ENCODE data around the gene SLC4A4.

Gene SLC4A4

GRCh38 chr4:71526637-71527406, 188.0 kb downstream of the SLC4A4 start:
- peak in 1 of 2 experiments; percentile 9 for DNase-seq (ENCODE audit: low spot score in 2 of 2)
- Histone ChIP-seq H3K9me3 (no peaks in the 10 kb centered on the region), H3K4me3 (no peak overlapping the region), H3K27me3 (ENCODE audit: low read depth) (peaks cover 2% of the 10 kb centered on the region; the same call in 1 of the 2 replicates), H3K4me1 (no peaks in the 10 kb centered on the region), H3K36me3 (replicated peaks) (no peaks in the 10 kb centered on the region)
- in situ Hi-C loops (cut with MboI; ENCODE audit: low sequenced_read_pairs): no loop called here

GRCh38 chr4:71532407-71532806, 193.6 kb downstream of the SLC4A4 start:
- in situ Hi-C loops (cut with MboI; ENCODE audit: low sequenced_read_pairs): no loop called here
- H3K27me3 ChIP-seq (ENCODE audit: low read depth): no peaks in the 10 kb centered on the region
- H3K9me3 ChIP-seq: no peaks in the 10 kb centered on the region
- H3K4me1 ChIP-seq: no peaks in the 10 kb centered on the region
- no peak overlapping the region for H3K4me3 ChIP-seq
- H3K36me3 ChIP-seq (replicated peaks): no peaks in the 10 kb centered on the region
- no peak for DNase-seq (ENCODE audit: low spot score in 2 of 2)

- H3K36me3 ChIP-seq (replicated peaks): no peaks in the 10 kb centered on the region
- H3K4me1 ChIP-seq: no peaks in the 10 kb centered on the region
- DNase-seq (ENCODE audit: low spot score in 2 of 2): no peak
- no peaks in the 10 kb centered on the region for H3K9me3 ChIP-seq
- H3K27me3 ChIP-seq (ENCODE audit: low read depth): no peaks in the 10 kb centered on the region
- in situ Hi-C loops (cut with MboI; ENCODE audit: low sequenced_read_pairs): no loop called here
- H3K4me3 ChIP-seq: no peak overlapping the region
Observed at GRCh38 chr4:71533121-71533520, 194.3 kb downstream of the SLC4A4 start.

GRCh38 chr4:71537551-71538065, 198.8 kb downstream of the SLC4A4 start:
- no peaks in the 10 kb centered on the region for H3K36me3 ChIP-seq (replicated peaks)
- no peaks in the 10 kb centered on the region for H3K9me3 ChIP-seq
- in situ Hi-C loops (cut with MboI; ENCODE audit: low sequenced_read_pairs): no loop called here
- no peak for DNase-seq (ENCODE audit: low spot score in 2 of 2)
- H3K4me3 ChIP-seq: no peak overlapping the region
- H3K4me1 ChIP-seq: no peaks in the 10 kb centered on the region
- H3K27me3 ChIP-seq (ENCODE audit: low read depth): no peaks in the 10 kb centered on the region

GRCh38 chr4:71538528-71538927, 199.7 kb downstream of the SLC4A4 start:
- DNase-seq (ENCODE audit: low spot score in 2 of 2): no peak
- H3K9me3 ChIP-seq: no peaks in the 10 kb centered on the region
- H3K27me3 ChIP-seq (ENCODE audit: low read depth): no peaks in the 10 kb centered on the region
- no peaks in the 10 kb centered on the region for H3K36me3 ChIP-seq (replicated peaks)
- H3K4me3 ChIP-seq: no peak overlapping the region
- H3K4me1 ChIP-seq: no peaks in the 10 kb centered on the region
- in situ Hi-C loops (cut with MboI; ENCODE audit: low sequenced_read_pairs): no loop called here

GRCh38 chr4:71540749-71541269, 202.0 kb downstream of the SLC4A4 start:
- in situ Hi-C loops (cut with MboI; ENCODE audit: low sequenced_read_pairs): no loop called here
- H3K9me3 ChIP-seq: no peaks in the 10 kb centered on the region
- no peaks in the 10 kb centered on the region for H3K36me3 ChIP-seq (replicated peaks)
- no peaks in the 10 kb centered on the region for H3K4me1 ChIP-seq
- no peaks in the 10 kb centered on the region for H3K27me3 ChIP-seq (ENCODE audit: low read depth)
- H3K4me3 ChIP-seq: no peak overlapping the region
- DNase-seq (ENCODE audit: low spot score in 2 of 2): no peak

GRCh38 chr4:71541541-71541940, 202.7 kb downstream of the SLC4A4 start:
- in situ Hi-C loops (cut with MboI; ENCODE audit: low sequenced_read_pairs): no loop called here
- H3K9me3 ChIP-seq: no peaks in the 10 kb centered on the region
- no peak overlapping the region for H3K4me3 ChIP-seq
- DNase-seq (ENCODE audit: low spot score in 2 of 2): no peak
- H3K4me1 ChIP-seq: no peaks in the 10 kb centered on the region
- no peaks in the 10 kb centered on the region for H3K36me3 ChIP-seq (replicated peaks)
- H3K27me3 ChIP-seq (ENCODE audit: low read depth): no peaks in the 10 kb centered on the region

- Histone ChIP-seq H3K4me3 (no peak overlapping the region), H3K4me1 (no peaks in the 10 kb centered on the region), H3K9me3 (no peaks in the 10 kb centered on the region), H3K27me3 (ENCODE audit: low read depth) (no peaks in the 10 kb centered on the region), H3K36me3 (replicated peaks) (no peaks in the 10 kb centered on the region)
- no peak for DNase-seq (ENCODE audit: low spot score in 2 of 2)
- in situ Hi-C loops (cut with MboI; ENCODE audit: low sequenced_read_pairs): no loop called here
Observed at GRCh38 chr4:71545168-71545567, 206.3 kb downstream of the SLC4A4 start.

GRCh38 chr4:71549516-71550160, 210.8 kb downstream of the SLC4A4 start:
- H3K9me3 ChIP-seq: no peaks in the 10 kb centered on the region
- no peaks in the 10 kb centered on the region for H3K36me3 ChIP-seq (replicated peaks)
- no peak overlapping the region for H3K4me3 ChIP-seq
- DNase-seq (ENCODE audit: low spot score in 2 of 2): no peak
- in situ Hi-C loops (cut with MboI; ENCODE audit: low sequenced_read_pairs): no loop called here
- no peaks in the 10 kb centered on the region for H3K27me3 ChIP-seq (ENCODE audit: low read depth)
- H3K4me1 ChIP-seq: no peaks in the 10 kb centered on the region

GRCh38 chr4:71550220-71551165, 211.7 kb downstream of the SLC4A4 start:
- no peak for DNase-seq (ENCODE audit: low spot score in 2 of 2)
- Histone ChIP-seq H3K27me3 (ENCODE audit: low read depth) (no peaks in the 10 kb centered on the region), H3K4me3 (no peak overlapping the region), H3K9me3 (no peaks in the 10 kb centered on the region), H3K36me3 (replicated peaks) (no peaks in the 10 kb centered on the region), H3K4me1 (no peaks in the 10 kb centered on the region)
- in situ Hi-C loops (cut with MboI; ENCODE audit: low sequenced_read_pairs): no loop called here

GRCh38 chr4:71553605-71554004, 214.8 kb downstream of the SLC4A4 start:
- no peak for DNase-seq (ENCODE audit: low spot score in 2 of 2)
- no peaks in the 10 kb centered on the region for H3K4me1 ChIP-seq
- no peaks in the 10 kb centered on the region for H3K36me3 ChIP-seq (replicated peaks)
- no peak overlapping the region for H3K4me3 ChIP-seq
- in situ Hi-C loops (cut with MboI; ENCODE audit: low sequenced_read_pairs): no loop called here
- no peaks in the 10 kb centered on the region for H3K9me3 ChIP-seq
- no peaks in the 10 kb centered on the region for H3K27me3 ChIP-seq (ENCODE audit: low read depth)

GRCh38 chr4:71554025-71554424, 215.2 kb downstream of the SLC4A4 start:
- H3K4me1 ChIP-seq: no peaks in the 10 kb centered on the region
- no peaks in the 10 kb centered on the region for H3K36me3 ChIP-seq (replicated peaks)
- no peaks in the 10 kb centered on the region for H3K9me3 ChIP-seq
- H3K27me3 ChIP-seq (ENCODE audit: low read depth): no peaks in the 10 kb centered on the region
- DNase-seq (ENCODE audit: low spot score in 2 of 2): no peak
- in situ Hi-C loops (cut with MboI; ENCODE audit: low sequenced_read_pairs): no loop called here
- H3K4me3 ChIP-seq: no peak overlapping the region

- in situ Hi-C loops (cut with MboI; ENCODE audit: low sequenced_read_pairs): no loop called here
- Histone ChIP-seq H3K36me3 (replicated peaks) (no peaks in the 10 kb centered on the region), H3K9me3 (no peaks in the 10 kb centered on the region), H3K4me1 (no peaks in the 10 kb centered on the region), H3K27me3 (ENCODE audit: low read depth) (no peaks in the 10 kb centered on the region), H3K4me3 (no peak overlapping the region)
- DNase-seq (ENCODE audit: low spot score in 2 of 2): no peak
Observed at GRCh38 chr4:71558248-71558647, 219.4 kb downstream of the SLC4A4 start.

Measured in HAP-1 (cell line).